NCI-H82 (cell line): ENCODE measurements around the gene OPN4.

Source experiments
- DNase-seq: peaks from one replicate; lab custom pipeline; 2025; lab: John Stamatoyannopoulos, UW

The OPN4 gene

DNA sequence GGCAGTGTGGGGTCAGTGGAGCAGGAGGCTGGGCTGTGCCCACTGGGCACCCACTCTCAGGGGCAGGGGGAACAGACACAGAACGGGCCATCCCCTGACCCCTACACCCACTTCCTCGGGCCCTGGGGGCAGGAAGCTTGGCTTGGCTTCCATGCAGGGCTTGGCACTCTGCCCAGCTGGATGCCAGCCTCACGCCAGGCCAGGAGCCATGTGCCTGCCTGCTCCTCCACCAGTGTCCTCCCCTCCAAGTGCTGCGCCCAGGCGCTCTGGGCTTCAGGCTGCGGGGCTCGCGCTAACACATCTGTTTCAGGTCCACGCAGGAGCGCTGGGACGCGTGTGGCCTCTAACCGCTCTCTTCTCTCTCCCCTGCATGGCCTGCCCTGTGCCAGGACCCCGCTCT is 26.7 kb downstream of the OPN4 start:
- DNase-seq, result no peak

DNA sequence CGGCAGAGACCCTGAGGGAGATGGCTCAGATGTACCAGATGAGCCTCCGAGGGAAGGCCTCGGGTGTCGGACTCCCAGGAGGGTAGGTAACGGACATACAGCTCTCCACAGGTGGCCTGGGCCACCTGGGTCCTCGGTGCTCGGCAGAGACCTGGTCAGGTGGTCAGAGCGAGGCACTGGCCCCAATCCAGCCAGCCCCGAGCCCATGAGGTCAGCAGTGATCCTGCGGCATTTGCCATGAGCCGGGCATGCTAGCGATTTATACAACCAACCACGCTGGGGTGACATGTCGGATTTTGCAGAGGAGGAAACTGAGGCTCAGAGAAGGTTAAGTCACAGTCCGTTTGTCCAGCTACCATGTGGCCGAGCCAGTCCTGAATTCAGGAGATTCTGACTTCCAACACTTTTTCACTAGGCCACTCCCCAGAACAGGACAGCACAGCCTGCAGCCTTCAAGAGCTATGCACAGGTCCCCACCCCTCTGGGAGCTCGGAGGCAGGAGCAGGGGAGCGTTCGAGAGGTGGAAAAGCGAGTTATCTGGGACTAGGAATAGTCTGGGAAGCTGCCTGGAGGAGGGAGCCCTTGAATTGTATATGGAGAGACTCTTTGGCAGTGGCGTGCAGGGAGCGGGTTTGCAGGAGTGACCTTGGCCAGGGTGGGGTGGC is 27.5 kb downstream of the OPN4 start:
- no peak for DNase-seq

DNA sequence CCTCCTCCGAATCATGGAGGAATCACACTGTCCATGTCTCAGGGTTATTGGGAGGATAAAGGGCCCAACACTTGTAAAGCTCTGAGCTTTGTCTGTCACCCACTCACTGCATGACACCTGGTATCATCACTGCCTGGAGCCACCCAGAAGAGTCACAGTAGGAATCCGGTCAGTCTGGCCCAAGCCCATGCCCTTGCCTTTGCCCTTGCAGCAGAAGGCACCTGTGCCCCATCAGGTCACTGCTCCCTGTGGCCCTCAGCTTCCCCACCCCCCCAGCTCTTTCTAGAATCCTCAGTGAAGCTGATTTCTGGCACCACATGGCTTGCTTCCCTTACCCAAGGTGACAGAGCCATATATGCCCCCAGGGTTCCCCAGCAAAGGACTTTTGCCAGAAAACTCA is 28.3 kb downstream of the OPN4 start:
- no peak for DNase-seq

DNA sequence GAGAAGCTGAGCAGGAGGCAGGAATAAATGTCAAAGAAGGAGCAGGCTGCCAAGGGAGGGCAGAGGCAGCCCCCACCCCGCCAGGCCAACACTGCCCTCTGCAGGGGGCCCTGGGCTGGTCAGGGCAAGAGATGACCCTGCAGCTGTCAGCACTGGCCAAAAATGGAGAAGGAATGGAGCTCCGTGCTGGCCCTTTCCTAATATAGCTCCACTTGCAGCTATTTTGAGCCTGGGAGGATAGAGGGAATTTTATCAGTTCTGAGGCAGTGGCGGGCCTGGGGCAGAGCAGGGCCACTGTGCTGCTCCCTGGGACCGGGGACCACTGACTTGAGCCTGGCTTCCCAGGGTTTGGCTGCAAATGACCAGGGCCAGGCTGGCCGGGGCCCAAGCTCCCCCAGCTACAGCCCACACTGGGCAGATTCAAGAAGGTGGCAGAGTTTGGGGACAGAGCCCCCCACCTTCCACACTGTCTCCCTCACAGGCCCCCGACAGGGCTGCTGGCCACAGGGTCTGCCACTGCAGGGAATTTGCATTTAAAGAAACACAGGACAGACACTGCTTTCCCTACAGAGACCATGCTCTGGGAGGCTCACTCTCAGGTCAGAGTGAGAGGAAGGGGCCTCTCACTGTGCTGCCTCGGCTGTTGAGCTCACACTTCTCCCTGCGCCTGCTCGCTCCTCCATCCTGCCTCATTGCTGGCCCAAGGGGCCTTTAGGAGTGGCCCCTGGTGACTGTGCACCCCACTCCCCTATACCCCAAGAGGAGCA is 30.2 kb downstream of the OPN4 start:
- peak; percentile 72 for DNase-seq

DNA sequence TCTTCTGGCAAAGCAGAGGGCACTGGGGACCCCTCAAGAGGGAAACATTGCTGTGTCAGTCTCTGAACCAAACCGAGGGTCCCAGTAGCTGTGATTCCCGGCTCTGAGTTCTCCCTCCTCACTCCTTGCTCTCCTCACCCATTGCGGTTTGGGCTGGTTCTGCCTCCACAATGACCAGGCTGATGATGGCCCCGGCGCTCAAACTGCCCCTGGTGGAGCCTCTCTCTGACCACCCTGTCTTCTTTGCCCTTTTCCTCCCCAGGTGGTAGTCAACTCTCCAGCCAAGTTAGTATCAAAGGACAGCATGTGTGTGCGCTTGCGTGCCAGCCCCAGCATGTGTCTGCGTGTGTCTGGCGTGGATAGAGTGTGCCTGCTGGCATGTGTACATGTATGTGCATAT is 31.1 kb downstream of the OPN4 start:
- no peak for DNase-seq

DNA sequence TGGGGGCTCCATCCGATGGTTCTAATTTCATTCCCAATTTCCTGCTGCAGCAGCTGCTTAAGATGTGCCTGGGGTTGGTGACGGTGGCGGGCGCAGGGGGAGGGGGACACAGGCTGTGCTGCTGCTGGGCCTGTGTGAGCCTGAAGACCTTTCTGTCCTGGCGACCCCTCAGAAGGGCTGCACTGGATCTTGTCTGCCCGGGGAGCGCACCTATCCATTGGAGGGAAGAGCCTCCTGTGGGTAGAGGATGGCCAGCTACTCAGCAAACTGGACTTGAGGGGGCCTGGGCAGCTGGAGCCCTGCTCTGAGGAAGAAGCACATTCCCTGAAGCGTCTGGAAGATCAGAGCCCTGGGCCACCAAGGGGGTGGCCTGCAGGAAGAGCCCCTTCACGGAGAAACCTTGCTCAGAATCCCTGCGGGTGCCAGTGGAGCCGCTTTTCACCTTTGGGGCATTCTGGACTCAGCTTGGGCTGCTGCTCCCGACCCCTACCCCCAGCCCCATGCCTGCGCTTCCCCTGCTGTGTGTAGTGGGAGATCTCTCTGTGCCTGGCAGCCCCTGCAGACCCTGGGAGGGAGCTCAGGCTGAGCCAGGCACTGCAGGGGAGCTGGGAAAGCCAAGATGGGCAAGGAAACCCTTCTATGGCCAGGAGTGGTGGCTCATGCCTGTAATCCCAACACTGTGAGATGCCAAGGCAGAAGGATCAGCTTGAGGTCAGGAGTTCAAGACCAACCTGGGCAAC is 31.7 kb downstream of the OPN4 start:
- no peak for DNase-seq

DNA sequence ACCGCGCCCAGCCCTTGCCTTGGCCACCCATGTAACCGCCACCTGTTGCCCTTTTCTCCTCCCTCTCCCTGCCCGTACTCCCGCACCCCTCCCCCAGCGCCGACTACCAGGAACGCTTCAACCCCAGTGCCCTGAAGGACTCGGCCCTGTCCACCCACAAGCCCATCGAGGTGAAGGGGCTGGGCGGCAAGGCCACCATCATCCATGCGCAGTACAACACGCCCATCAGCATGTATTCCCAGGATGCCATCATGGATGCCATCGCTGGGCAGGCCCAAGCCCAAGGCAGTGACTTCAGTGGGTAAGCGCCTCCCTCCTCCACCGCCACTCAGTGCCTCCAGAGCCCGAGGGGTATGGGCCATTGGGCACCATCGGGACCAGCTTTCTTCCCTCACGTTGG is 32.6 kb downstream of the OPN4 start:
- DNase-seq, result no peak

DNA sequence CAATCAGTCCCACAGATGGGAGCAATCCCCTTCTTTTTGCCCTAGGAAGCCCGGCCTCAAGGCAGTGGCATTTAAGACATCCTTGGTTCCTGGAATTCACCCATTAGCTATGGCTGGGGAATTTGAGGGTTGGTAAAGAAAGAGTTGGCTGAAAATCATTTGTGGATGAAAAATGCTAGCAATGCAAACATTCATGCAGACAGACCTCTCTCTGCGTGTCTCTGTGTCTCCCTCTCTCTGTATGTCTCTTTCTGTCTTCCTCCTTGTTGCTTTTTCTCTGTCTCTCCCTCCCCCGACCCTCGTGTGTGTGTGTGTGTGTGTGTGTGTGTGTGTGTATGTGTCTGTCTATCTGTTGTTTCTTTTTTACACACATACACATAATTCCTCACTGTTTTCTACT is 33.4 kb downstream of the OPN4 start:
- no peak for DNase-seq

DNA sequence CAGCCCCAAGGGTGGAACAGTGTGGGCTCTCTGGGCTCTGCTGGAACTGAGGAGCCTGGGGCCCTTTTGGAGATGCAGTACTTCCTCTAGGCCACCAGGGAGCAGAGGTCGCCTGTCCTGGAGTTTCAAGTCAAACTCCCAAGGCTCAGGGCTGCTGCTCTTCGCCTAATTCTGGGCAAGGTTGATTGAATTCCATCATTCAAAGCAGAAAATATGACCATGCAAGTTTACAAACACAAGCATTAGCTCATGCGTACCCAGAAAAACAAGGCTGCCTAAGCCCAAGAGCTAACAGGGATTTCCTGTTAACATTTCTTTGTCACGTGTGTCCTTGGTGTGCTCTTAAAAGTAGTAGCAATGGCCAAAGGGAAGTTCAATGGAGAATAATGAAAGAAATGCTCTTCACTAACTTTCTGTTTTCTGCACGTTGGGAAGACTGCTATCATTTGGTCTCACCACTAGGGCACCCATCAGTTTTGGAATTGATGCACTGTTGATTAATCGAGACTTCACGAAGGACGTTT is 34.1 kb downstream of the OPN4 start:
- DNase-seq, result peak; percentile 71

DNA sequence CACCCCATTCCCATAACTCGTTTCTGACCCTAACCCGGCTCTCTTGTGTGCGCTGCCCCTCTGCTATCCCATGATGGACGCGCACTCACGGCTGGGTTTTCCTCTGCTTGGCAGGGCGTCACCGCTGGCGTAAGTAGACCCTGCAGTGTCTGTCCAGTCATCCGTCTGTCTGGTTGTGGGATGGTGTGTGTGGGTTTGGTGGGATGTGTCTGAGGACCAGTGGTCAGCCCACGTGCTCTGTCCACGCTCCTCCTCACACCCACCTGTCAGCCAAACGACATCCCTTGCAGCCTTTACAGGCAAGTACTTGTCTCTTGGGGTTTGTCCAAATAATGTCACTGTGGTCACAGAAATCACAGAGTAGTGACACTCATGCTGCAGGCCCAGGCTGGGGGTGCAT is 34.8 kb downstream of the OPN4 start:
- no peak for DNase-seq

DNA sequence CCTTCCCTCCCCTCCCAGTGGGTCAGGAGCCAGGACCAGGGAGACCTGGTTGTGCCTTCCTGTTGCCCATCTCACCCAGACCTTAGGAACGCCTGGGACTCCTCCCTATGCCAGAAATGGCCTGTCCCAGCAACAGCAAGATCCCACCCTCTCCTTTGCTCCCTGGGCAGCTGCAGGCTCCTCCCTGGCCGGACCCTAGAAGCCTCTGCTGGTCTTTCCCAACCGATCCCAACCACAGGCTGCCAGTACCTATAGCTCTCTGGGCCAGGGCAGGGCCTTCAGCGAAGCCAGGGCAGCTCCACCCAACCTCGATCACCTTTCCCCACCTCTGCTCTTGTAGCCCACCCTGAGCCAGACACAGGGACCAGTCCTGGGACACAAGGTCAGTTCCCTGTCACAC is 35.9 kb downstream of the OPN4 start:
- DNase-seq, result no peak

DNA sequence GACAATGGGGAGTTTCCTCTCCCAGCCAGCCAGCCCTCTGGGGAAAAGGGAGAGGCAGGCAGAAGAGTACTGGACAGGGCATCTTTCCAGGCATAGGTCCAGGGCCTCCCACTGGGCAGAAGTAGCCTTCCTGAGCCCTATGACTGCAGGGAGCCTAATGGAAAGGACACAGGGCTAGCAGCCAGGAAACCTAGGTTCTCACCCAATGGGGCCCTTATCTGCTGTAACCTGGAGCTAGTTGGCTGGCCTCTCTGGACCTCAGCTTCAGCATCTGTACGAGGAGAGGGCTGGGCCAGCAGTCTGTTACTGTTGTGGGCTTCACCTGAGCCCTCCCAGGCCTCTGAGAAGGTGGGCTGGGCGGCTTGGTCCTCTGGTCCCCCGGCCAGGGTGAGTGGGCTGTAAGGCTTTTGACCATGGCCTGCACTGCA is 36.3 kb downstream of the OPN4 start:
- no peak for DNase-seq

DNA sequence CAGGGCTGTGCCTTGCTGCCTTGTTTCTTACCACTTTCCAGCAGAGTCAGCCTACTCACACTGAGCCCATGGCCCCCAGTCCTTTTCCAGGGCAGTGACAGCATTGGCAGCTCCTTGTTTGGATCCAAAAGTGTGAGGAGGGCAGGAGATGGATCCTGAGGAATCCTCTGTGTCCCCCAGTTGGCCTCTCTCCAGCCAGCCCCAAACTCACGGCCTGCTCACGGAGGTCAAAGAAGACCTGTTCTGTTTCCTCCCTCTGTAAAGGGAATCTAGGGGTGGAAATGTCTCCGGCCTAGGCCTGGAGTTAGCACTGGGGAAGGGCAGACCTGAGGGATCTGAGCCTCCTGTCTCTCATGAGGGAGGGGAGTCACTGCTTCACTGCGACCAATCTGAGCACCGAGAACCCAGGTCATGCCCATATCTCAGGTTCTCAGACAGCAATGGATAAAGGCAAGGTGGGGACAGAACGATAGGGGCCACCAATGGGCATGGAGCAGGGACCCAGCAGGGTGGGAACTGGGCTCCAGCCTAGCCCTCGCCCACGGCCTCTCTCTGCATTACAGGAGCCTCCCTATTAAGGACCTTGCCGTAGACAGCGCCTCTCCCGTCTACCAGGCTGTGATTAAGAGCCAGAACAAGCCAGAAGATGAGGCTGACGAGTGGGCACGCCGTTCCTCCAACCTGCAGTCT is 37.1 kb downstream of the OPN4 start:
- DNase-seq, result no peak

DNA sequence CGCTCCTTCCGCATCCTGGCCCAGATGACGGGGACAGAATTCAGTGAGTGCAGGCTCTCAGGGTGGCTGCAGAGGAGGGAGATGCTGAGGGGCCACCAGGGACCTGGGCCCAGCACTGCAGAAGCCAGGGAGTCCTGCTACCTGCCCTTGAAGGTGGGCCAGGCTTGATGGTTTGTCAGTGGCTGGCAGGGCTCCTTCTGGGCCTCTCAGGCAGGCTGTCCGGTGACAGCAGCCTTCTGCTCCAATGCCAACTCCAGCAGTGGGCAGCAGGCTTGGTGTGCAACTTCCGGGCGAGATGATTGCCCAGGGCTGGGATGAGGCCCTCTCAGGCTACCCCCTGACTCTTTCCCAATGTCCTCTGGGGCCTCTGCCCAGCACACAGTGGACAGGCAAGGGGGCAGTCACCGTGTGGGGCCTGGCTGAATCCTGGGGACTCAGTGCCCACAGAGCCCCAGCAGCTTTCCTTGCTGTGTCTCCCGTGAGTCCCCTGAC is 37.7 kb downstream of the OPN4 start:
- DNase-seq, result no peak

DNA sequence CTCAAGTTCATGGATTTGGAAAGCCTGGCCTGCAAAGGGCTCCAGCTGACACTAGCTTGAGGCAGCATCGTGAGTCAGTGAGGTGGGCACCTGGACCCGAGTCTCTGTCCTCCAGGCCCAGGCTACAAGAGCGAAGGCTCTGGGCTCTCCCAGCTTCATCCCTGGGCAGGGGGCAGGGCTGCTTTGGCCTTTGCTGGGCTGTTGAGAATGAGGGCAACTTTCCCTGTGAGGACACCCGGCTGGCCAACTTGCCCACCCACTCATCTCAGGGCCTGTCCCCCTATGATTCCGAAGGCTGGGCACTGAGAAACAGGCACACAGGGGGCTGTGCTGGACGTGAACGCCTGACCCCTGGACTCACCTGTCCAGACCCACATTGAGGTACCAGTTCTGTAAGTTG is 38.3 kb downstream of the OPN4 start:
- no peak for DNase-seq

DNA sequence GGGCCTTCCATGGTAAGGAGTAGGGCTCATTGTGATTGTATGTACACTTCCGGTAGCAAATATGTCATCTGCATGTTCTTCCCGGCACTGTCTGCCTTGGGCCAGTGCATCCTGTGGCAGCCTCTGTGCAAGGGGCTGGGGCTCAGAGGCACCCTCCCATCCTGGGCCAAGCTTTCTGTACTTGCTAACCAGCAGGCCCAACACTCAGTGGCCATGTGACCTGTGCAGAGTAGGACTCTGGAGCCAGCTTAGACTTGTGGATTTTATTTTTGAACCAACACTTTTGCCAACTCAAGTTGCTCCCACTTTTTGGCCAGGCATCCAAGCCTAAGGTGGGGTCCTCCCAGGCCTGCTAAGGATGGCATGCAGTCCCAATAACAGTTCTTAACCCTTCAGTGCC is 38.9 kb downstream of the OPN4 start:
- DNase-seq, result no peak

DNA sequence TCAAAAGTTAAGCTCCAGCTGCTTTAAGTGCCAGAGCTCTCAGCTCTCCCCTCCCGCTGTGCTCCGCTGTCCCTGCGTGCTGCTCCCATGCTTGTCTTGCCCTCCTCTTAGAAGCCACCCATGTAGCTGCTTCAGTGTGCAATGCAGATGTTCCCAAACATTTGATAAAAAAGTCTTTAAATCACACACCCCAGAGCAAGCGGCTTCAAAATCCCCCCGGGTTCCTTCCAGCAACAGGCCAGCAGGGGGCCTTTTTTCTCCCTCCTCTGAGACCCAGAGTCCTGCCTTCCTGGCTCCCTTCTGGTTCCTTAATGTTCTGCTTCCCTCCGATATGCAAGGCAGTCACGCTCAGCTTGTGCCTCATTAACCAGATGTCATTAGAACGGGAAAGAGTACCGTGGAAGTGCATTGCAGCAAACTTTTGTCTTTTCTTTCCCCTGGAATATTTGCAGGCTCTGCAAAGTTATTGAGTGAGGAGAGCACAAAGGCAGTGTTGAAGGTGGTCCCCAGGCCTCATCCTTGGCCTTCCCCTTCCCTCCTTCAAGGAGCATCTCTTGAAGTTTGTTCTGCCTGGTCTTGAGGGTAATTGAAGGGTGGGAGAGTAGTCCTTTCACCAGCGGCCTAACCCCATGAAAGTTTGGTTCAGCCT is 39.5 kb downstream of the OPN4 start:
- DNase-seq, result peak; percentile 68

DNA sequence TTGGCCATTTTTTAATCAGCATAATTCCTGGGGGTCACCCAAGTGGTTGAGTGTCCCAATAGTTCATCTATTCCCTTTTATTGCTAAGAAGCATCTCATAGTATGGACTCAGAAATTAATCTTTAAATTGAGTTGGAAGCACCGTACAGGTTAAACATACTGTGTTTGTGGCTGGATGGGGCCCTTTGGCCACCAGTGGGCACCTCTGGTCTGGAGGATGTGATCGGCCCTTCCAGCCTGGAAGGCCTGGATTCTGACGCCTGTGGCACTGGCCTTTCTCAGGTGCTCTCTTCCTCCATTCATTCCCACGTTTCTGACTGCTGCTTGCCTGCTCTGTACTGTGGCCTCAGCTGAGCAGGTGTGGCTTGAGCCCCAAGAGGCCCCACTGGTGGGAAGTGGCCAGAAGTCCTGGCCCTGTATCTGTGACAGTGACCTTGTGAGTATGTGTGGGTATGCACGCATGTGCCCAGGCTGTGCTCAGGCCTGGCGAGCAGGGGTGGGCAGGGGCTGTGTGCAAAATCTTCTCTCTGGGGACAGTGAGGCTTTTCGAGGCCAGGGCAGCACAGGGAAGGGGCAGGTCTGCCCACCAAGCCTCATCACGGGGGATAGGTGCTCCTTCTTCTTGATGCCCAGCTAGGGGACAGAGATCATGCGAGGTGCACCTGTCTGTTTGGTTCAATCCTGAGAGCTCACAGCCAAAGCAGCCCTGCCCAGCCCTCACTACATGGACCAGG is 44.0 kb downstream of the OPN4 start:
- no peak for DNase-seq

DNA sequence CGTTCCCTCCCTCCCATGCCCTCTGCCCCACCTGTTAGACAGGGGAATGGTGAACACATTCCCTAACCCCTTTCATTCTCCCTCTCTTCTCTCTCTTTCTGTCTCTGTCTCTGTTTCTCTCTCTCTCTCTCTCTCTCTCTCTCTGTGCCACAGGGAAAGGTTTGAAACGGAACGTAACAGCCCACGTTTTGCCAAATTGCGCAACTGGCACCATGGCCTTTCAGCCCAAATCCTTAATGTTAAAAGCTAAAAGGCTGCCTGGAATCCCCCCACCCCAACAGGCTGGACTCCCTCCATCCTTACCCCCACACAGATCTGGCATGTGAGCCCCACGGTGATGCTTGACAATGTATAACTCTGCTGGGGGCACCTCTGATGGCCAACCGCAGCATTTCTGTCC is 44.8 kb downstream of the OPN4 start:
- DNase-seq, result no peak

DNA sequence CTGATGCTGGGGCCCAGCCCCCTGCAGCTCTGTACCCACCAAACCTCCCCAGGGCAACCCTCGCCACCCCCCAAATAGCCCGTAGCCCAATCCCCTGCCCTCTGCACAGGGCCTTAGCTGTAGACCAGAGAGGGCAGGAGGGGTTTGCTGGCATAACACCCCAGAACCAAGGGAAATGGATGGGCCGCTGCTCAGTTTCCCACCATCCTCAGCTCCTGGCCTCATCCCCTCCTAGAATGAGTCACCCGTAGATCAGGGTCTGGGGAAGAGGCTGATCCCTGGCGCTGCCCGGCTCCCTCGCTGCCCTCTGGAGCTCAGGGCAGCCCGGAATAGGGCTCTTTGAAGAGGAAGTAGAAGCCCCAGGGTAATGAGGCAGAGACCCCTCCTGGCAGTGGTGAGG is 45.2 kb downstream of the OPN4 start:
- no peak for DNase-seq
